ENCODE data around the gene CHMP1A. TPM values are rescaled to one million over a fixed set of nuclear protein-coding genes. Genes with fewer than 3 reads are reported as not detected.

Gene CHMP1A
- total RNA-seq, 4 donors from 2014 or later = 53.4 to 105 (median 78.8) TPM

GRCh38 chr16:89602952-89603590 lies 54.4 kb downstream of the CHMP1A start:
- Histone ChIP-seq H3K9me3 (no peaks in the 10 kb centered on the region), H3K27ac (no peak overlapping the region), H3K4me3 (no peak overlapping the region), H3K36me3 (no peaks in the 10 kb centered on the region), H3K4me1 (no peaks in the 10 kb centered on the region), H3K27me3 (peaks cover 0 to 27% (median 6%) of the 10 kb centered on the region in 3 donors)
- DNase-seq (no peak), ATAC-seq (no peak)
- in situ Hi-C loops (cut with MboI; ENCODE audit: low sequenced_read_pairs in 4 of 4) = no loop called here
- TF ChIP-seq POLR2A (IDR thresholded peaks at IDR 0.05) (no peak), CTCF (IDR thresholded peaks at IDR 0.05 in 4 of 5, conservative IDR thresholded peaks at IDR 0.05 in 1 of 5) (no peak)
- intact Hi-C loops (cut with DNase I; ENCODE audit: low total_unique reads) = no loop called here

DNA sequence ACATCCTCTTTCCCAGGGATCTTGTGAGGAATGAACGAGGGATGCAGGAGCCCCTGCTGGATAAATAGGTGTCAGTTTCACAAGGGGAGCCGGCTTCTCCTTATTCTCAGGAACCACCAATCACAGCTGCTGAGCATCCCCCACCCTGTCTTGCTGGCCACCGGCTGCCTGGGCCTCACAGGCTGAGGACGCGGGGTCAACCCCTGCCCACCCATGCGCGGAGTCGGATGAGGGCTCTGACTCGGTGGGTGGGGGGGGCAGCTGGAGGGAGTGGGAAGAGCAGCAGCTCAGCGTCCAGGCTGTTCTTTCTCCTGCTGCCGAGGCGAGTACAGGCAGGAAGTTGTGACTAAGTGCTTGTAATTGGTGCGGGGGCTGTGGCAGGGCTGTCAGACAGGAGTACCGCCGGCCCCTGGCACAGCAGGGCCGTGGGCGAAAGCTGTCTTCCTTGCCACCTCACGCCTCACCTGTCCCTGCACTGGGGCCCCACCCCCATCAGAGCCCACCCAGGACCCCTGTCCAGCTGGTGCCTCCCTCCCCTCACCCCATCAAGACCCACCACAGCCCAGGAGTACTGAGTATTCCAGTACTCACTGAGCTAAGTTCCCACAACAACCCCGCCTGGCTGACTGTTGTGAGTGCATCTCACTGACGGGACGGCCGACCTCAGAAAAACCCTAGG lies 55.1 kb downstream of the CHMP1A start:
- DNase-seq (no peak), ATAC-seq (no peak)
- Histone ChIP-seq H3K36me3 (no peaks in the 10 kb centered on the region), H3K9me3 (no peaks in the 10 kb centered on the region), H3K27ac (no peak overlapping the region), H3K27me3 (peaks cover 0 to 27% (median 6%) of the 10 kb centered on the region in 3 donors), H3K4me1 (no peaks in the 10 kb centered on the region), H3K4me3 (no peak overlapping the region)
- intact Hi-C loops (cut with DNase I; ENCODE audit: low total_unique reads) (no loop called here), in situ Hi-C loops (cut with MboI; ENCODE audit: low sequenced_read_pairs in 4 of 4) (no loop called here)
- no peak for TF ChIP-seq POLR2A (IDR thresholded peaks at IDR 0.05)
- TF ChIP-seq CTCF (IDR thresholded peaks at IDR 0.05 in 4 of 5, conservative IDR thresholded peaks at IDR 0.05 in 1 of 5) = no peak

DNA sequence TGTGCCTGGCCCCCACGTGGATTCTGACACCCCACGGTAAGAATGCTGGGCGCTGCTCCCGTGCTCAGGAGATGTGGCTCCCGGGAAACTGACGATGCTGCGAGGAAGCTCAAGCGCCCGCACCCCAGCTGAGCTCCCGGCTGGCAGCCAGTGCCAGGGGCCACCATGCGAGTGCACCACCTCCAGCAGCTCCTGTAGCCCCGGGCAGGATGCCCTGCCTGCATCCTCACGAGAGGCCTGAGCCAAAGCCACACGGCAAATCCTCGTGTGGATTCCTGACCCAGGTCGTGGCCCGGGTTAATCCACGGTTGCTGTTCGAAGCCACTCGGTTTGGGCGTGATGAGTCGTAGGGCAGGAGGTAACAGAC lies 55.6 kb downstream of the CHMP1A start:
- Histone ChIP-seq H3K4me1 (no peaks in the 10 kb centered on the region), H3K9me3 (no peaks in the 10 kb centered on the region), H3K36me3 (no peaks in the 10 kb centered on the region), H3K4me3 (no peak overlapping the region), H3K27me3 (peaks cover 0 to 27% (median 6%) of the 10 kb centered on the region in 3 donors), H3K27ac (no peak overlapping the region)
- TF ChIP-seq POLR2A (IDR thresholded peaks at IDR 0.05) (no peak), CTCF (IDR thresholded peaks at IDR 0.05 in 4 of 5, conservative IDR thresholded peaks at IDR 0.05 in 1 of 5) (no peak)
- intact Hi-C loops (cut with DNase I; ENCODE audit: low total_unique reads) (no loop called here), in situ Hi-C loops (cut with MboI; ENCODE audit: low sequenced_read_pairs in 4 of 4) (no loop called here)
- DNase-seq (no peak), ATAC-seq (no peak)

DNA sequence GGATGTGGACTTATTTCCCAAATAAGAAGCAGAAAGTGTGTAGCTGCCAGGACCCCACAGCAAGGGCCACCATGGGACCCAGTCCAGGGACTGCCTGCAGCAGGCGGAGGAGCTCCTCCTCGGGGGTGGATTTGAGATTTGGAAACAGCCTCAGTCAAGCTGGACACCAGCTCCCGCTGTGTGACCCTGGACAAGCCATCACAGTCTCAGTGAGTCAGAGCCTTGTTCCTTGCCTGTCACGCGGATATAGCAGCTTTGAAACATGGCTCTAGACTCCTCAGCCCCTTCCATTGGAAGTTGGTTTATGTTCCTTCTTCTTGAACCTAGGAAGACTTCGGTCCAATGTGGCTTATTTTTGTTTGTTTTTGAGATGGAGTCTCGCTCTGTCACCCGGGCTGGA lies 56.6 kb downstream of the CHMP1A start:
- Histone ChIP-seq H3K4me1 (no peaks in the 10 kb centered on the region), H3K27me3 (peaks cover 0 to 26% (median 6%) of the 10 kb centered on the region in 3 donors), H3K27ac (no peak overlapping the region), H3K4me3 (no peak overlapping the region), H3K36me3 (no peaks in the 10 kb centered on the region), H3K9me3 (no peaks in the 10 kb centered on the region)
- intact Hi-C loops (cut with DNase I; ENCODE audit: low total_unique reads) (no loop called here), in situ Hi-C loops (cut with MboI; ENCODE audit: low sequenced_read_pairs in 4 of 4) (no loop called here)
- ATAC-seq = no peak
- TF ChIP-seq CTCF (IDR thresholded peaks at IDR 0.05 in 4 of 5, conservative IDR thresholded peaks at IDR 0.05 in 1 of 5) (no peak), POLR2A (IDR thresholded peaks at IDR 0.05) (no peak)
- DNase-seq = no peak

All from gastrocnemius medialis (tissue), 4 donors.